NCI-H2196 treated with DMSO at 0.1 percent for 48 hours (cell line): Measurements from ENCODE around the gene ARNT2.

Experiments
- DNase-seq: peaks from one replicate; lab custom pipeline; 2025; ENCODE audit not compliant: unreplicated experiment; lab: John Stamatoyannopoulos, UW

ARNT2 gene

GRCh38 chr15:80550219-80550907 is 146.2 kb downstream of the ARNT2 start:
- DNase-seq: no peak

GRCh38 chr15:80550908-80551260 is 146.7 kb downstream of the ARNT2 start:
- DNase-seq: no peak

DNA sequence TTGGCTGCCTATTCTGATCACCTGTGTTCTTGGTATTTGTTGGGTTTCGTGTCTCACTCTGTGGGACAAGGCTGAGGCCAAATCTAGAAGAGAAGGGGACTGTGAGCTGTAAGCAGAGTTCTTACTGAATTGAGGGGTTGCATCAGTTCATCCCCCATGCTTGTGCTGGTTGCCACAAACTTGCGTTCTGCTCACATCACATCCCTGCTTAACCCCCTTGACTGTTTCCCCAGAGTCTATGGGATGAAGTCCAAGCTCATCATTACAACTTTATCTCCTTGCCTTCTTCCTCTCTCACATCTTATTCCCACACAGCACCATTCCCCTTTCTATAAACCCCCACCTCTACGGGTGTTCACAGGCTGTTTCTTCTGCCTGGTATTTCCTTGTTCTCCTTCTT is 147.2 kb downstream of the ARNT2 start:
- no peak for DNase-seq

GRCh38 chr15:80554560-80554959 is 150.4 kb downstream of the ARNT2 start:
- DNase-seq: no peak

- DNase-seq: no peak
These were observed 152.6 kb downstream of the ARNT2 start for GRCh38 chr15:80556694-80557367.

DNA sequence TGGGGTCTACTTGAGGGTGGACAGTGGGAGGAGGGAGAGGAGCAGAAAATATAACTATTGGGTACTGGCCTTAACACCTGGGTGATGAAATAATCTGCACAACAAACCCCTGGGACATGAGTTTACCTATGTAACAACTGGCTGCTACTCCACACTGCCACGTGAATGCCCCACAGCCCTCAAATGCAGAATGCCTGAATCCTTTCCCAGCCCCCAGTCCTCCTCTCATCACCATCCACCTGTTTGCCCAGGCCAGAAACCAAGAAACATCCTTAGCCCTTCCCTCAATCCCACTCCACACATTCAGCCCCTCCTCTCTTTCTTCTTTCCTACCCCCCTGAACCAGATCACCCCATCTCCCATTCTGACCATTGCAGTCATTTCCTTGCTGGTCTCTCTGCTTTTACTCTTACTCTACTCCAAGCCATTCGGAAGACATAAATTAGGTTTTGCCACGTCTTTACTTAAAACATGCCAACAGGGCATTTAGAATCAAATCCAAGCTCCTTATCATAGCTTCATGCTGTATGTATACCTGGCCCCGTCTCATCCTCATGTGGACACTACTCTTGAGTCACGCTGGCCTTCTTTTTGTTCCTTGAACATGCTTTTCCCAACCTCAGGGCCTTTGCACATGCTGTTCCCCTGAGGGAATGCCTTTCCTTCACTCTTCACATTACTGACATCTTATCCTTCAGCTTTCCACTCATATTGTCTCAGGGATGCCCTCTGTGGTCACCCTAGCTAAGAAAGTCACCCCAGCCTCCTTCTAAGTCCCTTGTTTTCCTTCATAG is 153.5 kb downstream of the ARNT2 start:
- DNase-seq: no peak

DNA sequence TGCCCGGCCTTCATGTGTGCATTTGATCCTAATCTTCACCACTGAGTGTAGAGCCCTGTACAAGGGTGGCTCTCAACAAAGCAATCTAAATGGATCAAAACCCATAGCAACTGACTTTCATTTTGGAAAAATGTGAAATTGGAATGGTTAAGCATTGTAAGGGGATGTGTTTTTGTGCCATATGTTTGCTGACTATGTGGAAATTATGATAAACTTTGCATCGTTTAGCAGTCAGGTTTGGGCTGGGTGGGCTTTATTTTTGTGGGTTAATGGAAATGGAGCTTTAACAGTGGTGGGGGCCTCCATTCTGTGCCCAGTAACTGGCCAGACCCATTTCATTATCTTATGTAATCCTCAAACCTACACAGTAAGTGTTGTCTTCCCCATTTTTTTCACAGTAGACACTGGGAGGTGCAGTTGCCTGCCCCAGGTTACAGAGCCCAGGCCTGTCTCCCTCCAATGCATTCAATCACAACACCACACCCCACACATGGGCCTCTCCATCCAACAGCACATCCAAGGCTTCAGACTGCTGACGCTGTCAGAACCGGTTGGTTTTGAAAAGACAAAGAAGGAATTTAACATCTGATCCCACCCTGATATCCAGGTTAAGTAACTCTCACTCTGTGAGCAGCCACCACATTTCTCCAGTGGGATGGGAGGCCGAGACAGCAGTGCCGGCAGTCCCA is 154.6 kb downstream of the ARNT2 start:
- DNase-seq: no peak

DNA sequence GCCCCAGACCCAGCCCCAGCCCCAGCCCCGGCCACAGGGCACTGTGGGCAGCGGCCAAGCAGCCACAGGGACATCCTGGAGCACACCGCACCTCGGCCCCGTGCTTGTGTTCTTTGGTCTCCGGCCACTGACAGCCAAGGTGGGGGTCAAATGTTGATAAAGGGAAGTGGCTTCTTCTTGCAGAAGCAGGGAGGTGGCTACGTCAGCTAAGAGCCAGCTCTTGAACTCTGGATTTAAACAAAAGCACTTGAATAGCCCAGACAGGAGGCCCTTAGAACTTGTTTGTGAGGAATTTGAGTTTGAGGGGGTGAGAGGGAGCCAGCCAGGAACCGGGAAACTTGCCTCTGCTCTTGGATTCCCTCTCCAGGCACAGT is 155.1 kb downstream of the ARNT2 start:
- no peak for DNase-seq

DNA sequence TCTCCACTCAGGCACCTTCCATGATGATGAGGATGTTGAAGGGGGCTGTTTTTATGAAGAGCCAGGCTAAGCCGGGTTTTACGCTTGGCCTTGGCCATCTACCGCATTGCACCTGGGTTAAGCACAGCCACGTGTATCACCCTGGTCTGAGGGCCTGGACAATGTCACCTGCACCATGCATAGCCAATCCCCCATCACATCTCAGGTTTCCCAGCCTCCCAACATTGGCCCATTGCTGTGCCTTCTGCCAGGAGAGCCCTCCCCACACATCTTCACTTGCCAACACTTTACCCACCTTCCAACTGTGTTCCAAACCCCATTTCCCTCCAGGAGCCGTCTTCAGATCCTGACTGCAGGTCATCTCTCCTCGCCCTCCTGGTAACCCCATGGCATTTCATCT is 155.6 kb downstream of the ARNT2 start:
- no peak for DNase-seq

- DNase-seq: no peak
These were observed 156.6 kb downstream of the ARNT2 start for GRCh38 chr15:80560601-80561400.

- no peak for DNase-seq
These were observed 157.3 kb downstream of the ARNT2 start for GRCh38 chr15:80561500-80561899.

DNA sequence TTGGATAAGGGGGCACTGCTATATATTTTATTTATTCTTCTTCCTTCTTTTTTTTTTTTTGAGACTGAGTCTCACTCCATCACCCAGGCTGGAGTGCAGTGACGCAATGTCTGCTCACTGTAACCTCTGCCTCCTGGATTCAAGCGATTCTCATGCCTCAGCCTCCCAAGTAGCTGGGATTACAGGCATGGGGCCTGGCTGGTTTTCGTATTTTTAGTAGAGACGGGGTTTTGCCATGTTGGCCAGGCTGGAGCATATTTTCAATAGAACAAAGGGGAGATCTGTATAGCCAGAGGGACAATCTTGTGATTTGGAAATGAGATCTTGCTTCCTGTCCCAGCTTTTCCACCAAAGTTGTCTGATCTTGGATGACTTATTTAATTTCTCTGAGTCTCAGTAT is 157.9 kb downstream of the ARNT2 start:
- no peak for DNase-seq

GRCh38 chr15:80562846-80563245 is 158.7 kb downstream of the ARNT2 start:
- DNase-seq: no peak

GRCh38 chr15:80563372-80563997 is 159.3 kb downstream of the ARNT2 start:
- DNase-seq: no peak

- DNase-seq: no peak
These were observed 159.9 kb downstream of the ARNT2 start for GRCh38 chr15:80564056-80564455.

DNA sequence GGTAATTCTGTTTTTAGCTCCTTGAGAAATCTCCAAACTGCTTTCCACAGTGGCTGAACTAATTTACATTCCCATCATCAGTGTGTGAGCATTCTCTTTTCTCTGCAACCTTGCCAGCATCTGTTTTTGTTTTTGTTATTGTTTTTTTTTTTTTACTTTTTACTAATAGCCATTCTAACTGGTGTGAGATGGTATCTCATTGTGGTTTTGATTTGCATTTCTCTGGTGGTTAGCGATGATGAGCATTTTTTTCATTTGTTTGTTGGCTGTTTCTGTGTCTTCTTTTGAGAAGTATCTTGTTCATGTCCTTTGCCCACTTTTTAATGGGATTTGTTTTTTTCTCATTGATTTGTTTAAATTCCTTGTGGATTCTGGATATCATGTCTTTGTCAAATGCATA is 161.2 kb downstream of the ARNT2 start:
- no peak for DNase-seq

GRCh38 chr15:80565988-80566387 is 161.8 kb downstream of the ARNT2 start:
- DNase-seq: no peak

DNA sequence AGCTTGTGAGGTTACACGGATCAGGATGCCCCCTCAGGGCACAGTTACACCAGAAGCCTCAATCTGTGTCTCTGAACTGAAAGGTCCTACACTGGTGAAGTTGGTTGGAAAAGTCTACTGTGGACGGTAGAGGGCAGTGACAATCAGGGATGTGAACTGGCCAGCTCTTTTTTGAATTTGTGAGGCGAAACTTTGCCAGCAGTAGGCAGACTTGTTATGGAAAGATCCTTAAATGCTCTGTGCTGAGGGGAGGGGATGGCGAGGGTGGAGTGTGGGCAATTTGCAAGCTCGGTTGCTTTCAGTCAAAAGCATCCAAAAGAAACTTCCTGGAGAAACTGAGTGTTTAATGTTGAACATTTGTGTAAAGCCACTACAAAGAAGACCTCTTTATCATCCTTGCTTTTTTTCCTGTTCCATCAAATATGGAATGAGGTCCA is 163.6 kb downstream of the ARNT2 start:
- peak; percentile 11 for DNase-seq

DNA sequence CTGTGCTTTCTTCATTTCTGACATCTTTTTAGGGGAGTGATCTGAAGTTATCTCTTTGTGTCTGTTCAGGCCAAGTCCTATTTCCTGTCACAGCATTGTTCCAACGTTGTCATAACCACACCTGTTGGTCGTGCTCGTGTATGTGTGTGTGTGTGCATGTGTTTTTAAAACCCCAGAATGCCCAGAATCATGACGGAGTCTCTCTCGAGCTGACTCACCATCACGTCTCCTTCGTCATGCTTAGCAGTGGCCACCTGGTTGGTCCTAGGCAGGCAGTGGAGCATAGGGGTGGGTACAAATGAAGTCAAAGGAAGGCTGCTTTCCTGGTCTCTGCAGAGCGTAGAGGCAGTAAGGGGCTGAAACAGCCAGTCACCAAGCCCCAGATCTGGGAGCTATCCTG is 164.1 kb downstream of the ARNT2 start:
- DNase-seq: no peak

DNA sequence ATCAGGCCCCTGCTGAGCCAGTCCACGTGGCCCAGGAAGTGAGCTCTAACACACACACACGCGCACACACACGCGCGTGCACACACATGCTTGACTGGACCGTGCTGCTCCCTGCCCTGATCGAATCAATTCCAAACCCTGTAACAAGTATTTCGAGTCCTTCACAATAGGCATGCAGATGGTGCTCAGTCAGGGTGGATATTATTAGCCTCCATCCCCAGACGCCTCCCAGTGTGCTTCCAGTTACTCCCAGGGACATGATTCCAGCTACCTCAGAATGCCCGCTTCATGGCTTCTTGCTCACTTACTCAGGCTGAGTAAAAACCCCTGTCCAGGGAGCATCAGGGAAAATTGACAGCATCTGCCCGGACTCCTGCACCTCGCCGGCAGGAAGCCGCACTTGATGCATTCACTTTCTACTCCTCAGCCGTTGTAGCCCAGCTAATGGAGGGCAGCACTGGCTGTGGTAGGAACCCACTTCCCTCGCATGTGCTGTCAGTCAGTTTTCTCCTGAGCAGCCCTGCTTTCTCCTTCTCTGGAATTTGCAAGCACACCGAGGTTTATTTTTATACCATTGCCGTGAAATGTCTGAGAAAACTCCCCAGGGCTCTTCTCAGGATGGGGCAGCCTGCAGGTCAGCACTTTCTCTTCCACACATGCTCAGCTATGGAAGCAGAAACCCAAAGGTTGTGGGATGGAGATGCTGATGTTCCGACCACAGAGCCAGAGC is 164.9 kb downstream of the ARNT2 start:
- DNase-seq: no peak
